Neural cell (in vitro differentiated cells): ENCODE measurements around the gene WDR33. TPM values are rescaled to one million over a fixed set of nuclear protein-coding genes. Genes with fewer than 3 reads are reported as not detected.
"Not testable (repeated sequence)": the region's sequence is repeated elsewhere in the genome, so short reads cannot be mapped to it uniquely, and the experiment has no call there.

ENCODE experiments used
- H2AFZ ChIP-seq: fragments of 200-600, 300-800 bp; sonication (generic), shearing (Covaris generic); 2 replicates; pipeline ENCODE4 v1.6.0; 2014; ENCODE audit warnings: low read depth, mild to moderate bottlenecking, antibody characterized with exemption, low read length, moderate library complexity
- H3F3A ChIP-seq: fragments of 200-600 bp; shearing (Covaris generic); 2 replicates; pipeline ENCODE4 v1.6.1; 2016; ENCODE audit warnings: mild to moderate bottlenecking, moderate library complexity, mixed read lengths, antibody characterized with exemption, low read length; ENCODE audit not compliant: insufficient read depth, poor library complexity, severe bottlenecking
- H3K27ac ChIP-seq: fragments of 200-600, 300-800 bp; sonication (generic), shearing (Covaris generic); 2 replicates; pipeline ENCODE4 v1.5.1; 2014; ENCODE audit warnings: mild to moderate bottlenecking, low read length, moderate library complexity
- H3K27me3 ChIP-seq: fragments of 300-800, 200-600 bp; sonication (generic), shearing (Covaris generic); 2 replicates; pipeline ENCODE4 v1.6.0; 2014; ENCODE audit warnings: mild to moderate bottlenecking, low read depth, low read length, moderate library complexity; ENCODE audit not compliant: insufficient read depth
- H3K36me3 ChIP-seq: fragments of 300-800, 200-600 bp; sonication (generic), shearing (Covaris generic); 2 replicates; pipeline ENCODE4 v1.5.1; 2014; ENCODE audit warnings: mild to moderate bottlenecking, antibody characterized with exemption, low read length, moderate library complexity; ENCODE audit not compliant: insufficient read depth
- H3K4me2 ChIP-seq: fragments of 300-800, 200-600 bp; sonication (generic), shearing (Covaris generic); 2 replicates; pipeline ENCODE4 v1.6.0; 2014; ENCODE audit warnings: mild to moderate bottlenecking, low read length
- H3K4me3 ChIP-seq: fragments of 300-800, 200-600 bp; sonication (generic), shearing (Covaris generic); 2 replicates; pipeline ENCODE4 v1.5.1; 2014; ENCODE audit warnings: mild to moderate bottlenecking, low read length, moderate library complexity
- H3K79me2 ChIP-seq: fragments of 200-600 bp; shearing (Covaris generic); replicated peaks from 2 replicates; pipeline ENCODE4 v1.6.0; 2014; ENCODE audit warnings: mild to moderate bottlenecking, low read length, moderate library complexity; ENCODE audit not compliant: insufficient read depth
- H3K9ac ChIP-seq: fragments of 300-800, 200-600 bp; sonication (generic), shearing (Covaris generic); 2 replicates; pipeline ENCODE4 v1.6.1; 2016; ENCODE audit warnings: mild to moderate bottlenecking, low read length, mixed read lengths
- H3K9me2 ChIP-seq: fragments of 200-600 bp; shearing (Covaris generic); 2 replicates; pipeline ENCODE4 v1.6.1; 2016; ENCODE audit warnings: mild to moderate bottlenecking, low read length, mixed read lengths; ENCODE audit not compliant: insufficient read depth
- H3K9me3 ChIP-seq: fragments of 200-600, 300-800 bp; sonication (generic), shearing (Covaris generic); 2 replicates; pipeline ENCODE4 v1.6.1; 2016; ENCODE audit warnings: mild to moderate bottlenecking, mixed run types, low read length, moderate library complexity, mixed read lengths
- H4K20me1 ChIP-seq: fragments of 200-600 bp; shearing (Covaris generic); 2 replicates; pipeline ENCODE4 v1.6.1; 2016; ENCODE audit warnings: mild to moderate bottlenecking, mixed run types; ENCODE audit not compliant: insufficient read depth
- CTCF ChIP-seq: fragments of 450-650 bp; IDR thresholded peaks from 2 replicates; pipeline ENCODE4 v1.5.1; 2014; ENCODE audit warnings: antibody characterized with exemption, mild to moderate bottlenecking, moderate library complexity; ENCODE audit not compliant: poor library complexity, severe bottlenecking
- EP300 ChIP-seq: fragments of 450-650 bp; conservative IDR thresholded peaks from 2 replicates; pipeline ENCODE4 v1.6.1; 2014; ENCODE audit warnings: antibody characterized with exemption, mild to moderate bottlenecking, moderate library complexity; ENCODE audit not compliant: poor library complexity, severe bottlenecking
- EZH2 ChIP-seq: fragments of 200-600, 300-800 bp; shearing (Covaris generic), sonication (generic); IDR thresholded peaks from 2 replicates; pipeline ENCODE4 v1.6.1; 2014; ENCODE audit warnings: antibody characterized with exemption, low read length, borderline replicate concordance, mild to moderate bottlenecking; ENCODE audit not compliant: insufficient read depth, poor library complexity, severe bottlenecking
- MXI1 ChIP-seq: fragments of 450-650 bp; conservative IDR thresholded peaks from 2 replicates; pipeline ENCODE4 v1.6.1; 2014; ENCODE audit warnings: antibody characterized with exemption, mild to moderate bottlenecking; ENCODE audit not compliant: poor library complexity, severe bottlenecking
- POLR2AphosphoS5 ChIP-seq: IDR thresholded peaks from 2 replicates; pipeline ENCODE4 v1.6.1; 2012
- RAD21 ChIP-seq: fragments of 450-650 bp; conservative IDR thresholded peaks from 2 replicates; pipeline ENCODE4 v1.6.1; 2014; ENCODE audit warnings: antibody characterized with exemption, mild to moderate bottlenecking, moderate library complexity
- REST ChIP-seq: IDR thresholded peaks from 2 replicates; pipeline ENCODE4 v1.6.1; 2012; ENCODE audit warnings: borderline replicate concordance
- SMC3 ChIP-seq: fragments of 450-650 bp; conservative IDR thresholded peaks from 2 replicates; pipeline ENCODE4 v1.6.1; 2014; ENCODE audit warnings: antibody characterized with exemption, mild to moderate bottlenecking, moderate library complexity; ENCODE audit not compliant: poor library complexity
- TAF1 ChIP-seq: IDR thresholded peaks from 2 replicates; pipeline ENCODE4 v1.6.1; 2012; ENCODE audit warnings: low read depth
- polyA plus RNA-seq: library from polyadenylated mRNA; depleted of rRNA; stranded (reverse); fragments of >200 nt; gene quantifications from 2 replicates; pipeline ENCODE4 v1.2.3, GENCODE V29; 2014

WDR33 gene
- polyA plus RNA-seq, 1 donor from 2014 or later = 58.7 TPM

GRCh38 chr2:127799926-127800325 lies 11.0 kb downstream of the WDR33 start:
- no peaks in the 10 kb centered on the region for H4K20me1 ChIP-seq
- no peak for TF ChIP-seq POLR2AphosphoS5
- TF ChIP-seq EZH2 = no peak
- no peaks in the 10 kb centered on the region for H3F3A ChIP-seq
- no peaks in the 10 kb centered on the region for H3K9me2 ChIP-seq
- no peak overlapping the region for H3K4me3 ChIP-seq
- no peak overlapping the region for H3K27ac ChIP-seq
- no peak overlapping the region for H3K4me2 ChIP-seq
- H3K79me2 ChIP-seq = peaks cover 93% of the 10 kb centered on the region
- H3K36me3 ChIP-seq = no peaks in the 10 kb centered on the region
- H3K9ac ChIP-seq = no peak overlapping the region
- no peak overlapping the region for H2AFZ ChIP-seq
- no peaks in the 10 kb centered on the region for H3K9me3 ChIP-seq
- H3K27me3 ChIP-seq = no peaks in the 10 kb centered on the region

- Histone ChIP-seq H3K4me2 (no peak overlapping the region), H3K4me3 (no peak overlapping the region), H3K27me3 (no peaks in the 10 kb centered on the region), H3F3A (no peaks in the 10 kb centered on the region), H4K20me1 (no peaks in the 10 kb centered on the region), H3K79me2 (peaks cover 85% of the 10 kb centered on the region), H3K9me2 (no peaks in the 10 kb centered on the region), H3K36me3 (no peaks in the 10 kb centered on the region), H3K27ac (no peak overlapping the region), H2AFZ (no peak overlapping the region), H3K9ac (no peak overlapping the region), H3K9me3 (no peaks in the 10 kb centered on the region)
- TF ChIP-seq MXI1 (no peak), RAD21 (no peak), EZH2 (no peak), POLR2AphosphoS5 (no peak), TAF1 (no peak), REST (no peak), CTCF (no peak), SMC3 (no peak), EP300 (no peak)
Observed at GRCh38 chr2:127796389-127796788, 14.6 kb downstream of the WDR33 start.

- H4K20me1 ChIP-seq, H3K9me2 ChIP-seq, H3K4me2 ChIP-seq, H3K27ac ChIP-seq, H3K4me3 ChIP-seq, H3F3A ChIP-seq, H3K27me3 ChIP-seq, H3K9me3 ChIP-seq, H3K36me3 ChIP-seq, H3K9ac ChIP-seq, H2AFZ ChIP-seq: not testable (repeated sequence)
- peaks cover 82% of the 10 kb centered on the region for H3K79me2 ChIP-seq
Observed at GRCh38 chr2:127794901-127795300, 16.1 kb downstream of the WDR33 start.
